ENCODE results near the gene GRIK2. TPM values are rescaled to one million over a fixed set of nuclear protein-coding genes. Genes with fewer than 3 reads are reported as not detected.

GRIK2 gene
- total and polyA plus RNA-seq, 11 donors, result 0.33 to 7.0 (median 3.9) TPM

DNA sequence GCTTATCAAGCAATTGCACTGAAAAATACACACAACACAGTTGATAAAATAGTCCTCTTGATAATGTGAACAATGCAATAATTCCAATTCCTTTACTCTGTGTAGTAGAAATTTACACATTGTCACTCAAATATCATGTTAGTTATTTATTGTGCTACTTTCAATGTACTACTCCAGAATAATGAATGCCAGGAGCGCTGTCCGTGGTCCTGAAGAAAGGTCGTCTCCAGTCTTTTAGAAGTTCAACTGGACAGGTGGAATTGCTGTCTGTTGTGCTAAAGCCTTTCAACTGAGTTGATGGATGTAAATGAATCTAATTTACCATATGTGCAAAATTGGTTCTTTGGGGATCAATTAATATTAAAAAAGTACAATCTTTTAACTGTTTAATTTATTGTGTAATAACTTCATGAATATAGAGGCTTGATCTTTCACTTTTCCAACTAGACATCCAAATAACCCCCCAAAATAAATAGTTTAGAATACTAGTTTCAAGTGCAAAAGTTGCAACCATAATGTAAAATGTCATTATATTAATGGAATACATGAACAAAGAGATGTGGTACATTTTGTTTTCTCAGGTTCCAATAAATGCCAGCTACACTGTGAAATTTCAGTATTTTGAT lies 3.2 kb downstream of the GRIK2 start:
- Histone ChIP-seq H3K36me3 (no peaks in the 10 kb centered on the region), H3K27me3 (peaks cover 8 to 84% (median 40%) of the 10 kb centered on the region in 9 donors), H3K4me3 (no peak overlapping the region), H3K27ac (no peak overlapping the region), H3K4me1 (peaks cover 0 to 21% (median 1%) of the 10 kb centered on the region in 12 donors), H3K9me3 (no peaks in the 10 kb centered on the region)
- 0 to 2% (median 1%) methylated on average over 3 of the region's 3 CpGs for WGBS, 4 donors
- ATAC-seq (no peak), DNase-seq (peak; percentile 25 to 69 (median 57))
- TF ChIP-seq, protein P1, sequence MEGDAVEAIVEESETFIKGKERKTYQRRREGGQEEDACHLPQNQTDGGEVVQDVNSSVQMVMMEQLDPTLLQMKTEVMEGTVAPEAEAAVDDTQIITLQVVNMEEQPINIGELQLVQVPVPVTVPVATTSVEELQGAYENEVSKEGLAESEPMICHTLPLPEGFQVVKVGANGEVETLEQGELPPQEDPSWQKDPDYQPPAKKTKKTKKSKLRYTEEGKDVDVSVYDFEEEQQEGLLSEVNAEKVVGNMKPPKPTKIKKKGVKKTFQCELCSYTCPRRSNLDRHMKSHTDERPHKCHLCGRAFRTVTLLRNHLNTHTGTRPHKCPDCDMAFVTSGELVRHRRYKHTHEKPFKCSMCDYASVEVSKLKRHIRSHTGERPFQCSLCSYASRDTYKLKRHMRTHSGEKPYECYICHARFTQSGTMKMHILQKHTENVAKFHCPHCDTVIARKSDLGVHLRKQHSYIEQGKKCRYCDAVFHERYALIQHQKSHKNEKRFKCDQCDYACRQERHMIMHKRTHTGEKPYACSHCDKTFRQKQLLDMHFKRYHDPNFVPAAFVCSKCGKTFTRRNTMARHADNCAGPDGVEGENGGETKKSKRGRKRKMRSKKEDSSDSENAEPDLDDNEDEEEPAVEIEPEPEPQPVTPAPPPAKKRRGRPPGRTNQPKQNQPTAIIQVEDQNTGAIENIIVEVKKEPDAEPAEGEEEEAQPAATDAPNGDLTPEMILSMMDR (IDR thresholded peaks at IDR 0.05), result no peak
- no peak for TF ChIP-seq POLR2A (IDR thresholded peaks at IDR 0.05)
- intact Hi-C loops (cut with DNase I), result loop anchor here in 1 of 10 donors (10.0 kb wide), 1 partner anchor 348 kb away; no protein-coding TSS in a partner anchor

DNA sequence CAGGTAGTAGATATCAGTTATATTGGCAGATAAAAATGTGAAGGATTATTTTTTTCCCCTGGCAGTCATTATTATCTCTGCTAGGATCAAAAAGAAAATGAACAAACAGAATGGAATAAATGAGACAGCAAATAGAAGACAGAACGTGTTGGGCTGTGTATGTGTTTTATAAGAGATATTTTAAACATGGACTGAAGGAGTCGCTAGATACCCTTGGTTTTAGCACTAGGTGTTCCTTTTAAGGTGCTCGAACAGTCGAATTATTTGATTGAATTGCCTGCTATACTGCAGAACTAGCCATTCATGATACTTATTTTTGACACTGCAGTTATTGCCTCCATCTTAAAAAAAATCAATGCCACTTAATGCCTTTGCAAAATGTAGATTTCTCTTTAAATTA lies 3.7 kb downstream of the GRIK2 start:
- no peaks in the 10 kb centered on the region for H3K36me3 ChIP-seq
- TF ChIP-seq, protein P1 (IDR thresholded peaks at IDR 0.05), result no peak
- no peak for TF ChIP-seq POLR2A (IDR thresholded peaks at IDR 0.05)
- H3K4me1 ChIP-seq, result peaks cover 0 to 18% (median under 1%) of the 10 kb centered on the region in 12 donors
- H3K9me3 ChIP-seq, result no peaks in the 10 kb centered on the region
- H3K27me3 ChIP-seq, result peaks cover 2 to 84% (median 37%) of the 10 kb centered on the region in 9 donors
- WGBS, 4 donors, result 9 to 25% (median 22%) methylated on average over 4 of the region's 4 CpGs
- intact Hi-C loops (cut with DNase I), result loop anchor here in 1 of 10 donors (10.0 kb wide), 1 partner anchor 348 kb away; no protein-coding TSS in a partner anchor
- ATAC-seq, result no peak
- no peak overlapping the region for H3K27ac ChIP-seq
- no peak overlapping the region for H3K4me3 ChIP-seq
- no peak for DNase-seq

DNA sequence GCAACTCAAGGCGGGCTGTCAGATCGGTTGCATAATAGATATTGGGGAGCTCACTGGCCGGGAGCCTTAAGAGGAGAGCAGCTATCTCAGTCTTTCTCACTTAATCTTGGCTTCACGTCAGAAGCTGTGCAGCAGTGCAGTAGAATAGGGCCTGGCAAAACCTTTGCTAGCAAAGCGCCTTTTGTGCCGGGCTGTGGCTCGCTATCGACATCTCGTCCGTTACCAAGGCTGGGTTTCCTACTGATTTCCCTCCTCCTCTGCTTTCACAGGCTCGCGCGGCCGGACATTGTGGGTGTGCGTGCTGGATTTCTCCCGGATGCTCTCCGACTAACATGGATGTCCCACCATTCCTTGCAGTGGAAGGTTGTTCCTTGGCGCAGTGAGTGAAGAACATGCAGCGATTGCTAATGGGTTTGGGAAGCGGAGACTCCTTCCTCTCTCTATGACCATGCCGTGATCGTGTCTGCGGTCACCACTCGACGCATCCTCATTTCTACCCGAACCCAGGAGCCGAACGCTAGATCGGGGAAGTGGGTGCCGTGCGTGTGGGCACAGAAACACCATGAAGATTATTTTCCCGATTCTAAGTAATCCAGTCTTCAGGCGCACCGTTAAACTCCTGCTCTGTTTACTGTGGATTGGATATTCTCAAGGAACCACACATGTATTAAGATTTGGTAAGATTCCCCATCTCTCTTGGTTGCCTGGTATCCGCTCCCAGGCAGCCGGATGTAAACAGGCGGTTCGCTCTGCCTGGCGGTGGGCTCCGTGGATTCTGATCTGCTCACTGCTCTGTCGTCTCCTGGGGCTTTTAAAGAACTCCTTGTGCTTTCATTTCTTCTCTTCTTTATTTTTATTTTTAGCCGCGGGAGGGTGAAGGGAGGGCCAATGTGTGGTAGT lies 5.5 kb downstream of the GRIK2 start:
- peaks cover 0 to 5% (median 0%) of the 10 kb centered on the region in 12 donors for H3K4me1 ChIP-seq
- H3K27me3 ChIP-seq, result peaks cover 0 to 80% (median 32%) of the 10 kb centered on the region in 9 donors
- DNase-seq (no peak), ATAC-seq (no peak)
- H3K27ac ChIP-seq, result no peak overlapping the region
- no peaks in the 10 kb centered on the region for H3K9me3 ChIP-seq
- no peaks in the 10 kb centered on the region for H3K36me3 ChIP-seq
- intact Hi-C loops (cut with DNase I), result loop anchor here in 1 of 10 donors (10.0 kb wide), 1 partner anchor 346 kb away; no protein-coding TSS in a partner anchor
- 4 to 28% (median 18%) methylated on average over 42 to 43 of the region's 43 CpGs for WGBS, 4 donors
- peak overlapping the region in 1 of 12 donors; percentile 3 for H3K4me3 ChIP-seq
- TF ChIP-seq, protein P1 (IDR thresholded peaks at IDR 0.05), result no peak
- TF ChIP-seq POLR2A (IDR thresholded peaks at IDR 0.05), result no peak

All from heart left ventricle (tissue), 16 donors.